Activated CD4-positive, alpha-beta T cell treated with anti-CD3 and anti-CD28 coated beads for 36 hours (primary cell): ENCODE results near the gene CCDC69. TPM values are rescaled to one million over a fixed set of nuclear protein-coding genes. Genes with fewer than 3 reads are reported as not detected.
A peak's percentile ranks its signal among the peaks of the same experiment; 100 is the strongest.
"Not testable (repeated sequence)": the region's sequence is repeated elsewhere in the genome, so short reads cannot be mapped to it uniquely, and the experiment has no call there.

Experiments used
- ATAC-seq: fragments of 200-7000 bp; cut with Tn5 transposase; one replicate; pipeline ENCODE4 v1.10.0; 2021; ENCODE audit warnings: mild to moderate bottlenecking, moderate library complexity
- CTCF ChIA-PET: fragments of 350-600 bp; sonication (Branson Sonifier 250); formaldehyde crosslinking; loops from one replicate; lab custom pipeline; 2021; ENCODE audit warnings: antibody characterized with exemption; lab: Charles Lee
- POLR2A ChIA-PET: fragments of 350-600 bp; sonication (Branson Sonifier 250); formaldehyde crosslinking; loops from one replicate; lab custom pipeline; 2021; ENCODE audit warnings: antibody characterized with exemption, inconsistent platforms; lab: Charles Lee
- DNase-seq: peaks from one replicate; pipeline ENCODE4 v3.0.0-alpha.2; 2020
- H3K27ac Mint-ChIP-seq: one replicate; pipeline ENCODE4 v1.8.0; 2021; ENCODE audit warnings: mixed read lengths
- H3K27me3 Mint-ChIP-seq: one replicate; pipeline ENCODE4 v1.8.0; 2021; ENCODE audit warnings: mixed read lengths
- H3K36me3 Mint-ChIP-seq: one replicate; pipeline ENCODE4 v1.8.0; 2021; ENCODE audit warnings: low read depth, mixed read lengths
- H3K4me1 Mint-ChIP-seq: one replicate; pipeline ENCODE4 v1.8.0; 2021; ENCODE audit warnings: mixed read lengths
- H3K4me3 Mint-ChIP-seq: one replicate; pipeline ENCODE4 v1.8.0; 2021; ENCODE audit warnings: mild to moderate bottlenecking, moderate library complexity, mixed read lengths
- H3K9me3 Mint-ChIP-seq: one replicate; pipeline ENCODE4 v1.8.0; 2021; ENCODE audit warnings: low read depth, mixed read lengths
- intact Hi-C, 2 experiments: fragments of 100-400 bp; cut with DNase I in 1 of 2; cut with micrococcal nuclease in 1 of 2; formaldehyde crosslinking; loops; one replicate each; pipeline versions ENCODE4 v1.14.2 to v1.15.1; 2022 to 2024; cut with DNase I, micrococcal nuclease
- total RNA-seq, 2 experiments: library from RNA; stranded (reverse); gene quantifications; one replicate each; pipeline ENCODE4 v1.2.3, GENCODE V29; 2021

Gene CCDC69
- total RNA-seq, 2 experiments from 2014 or later: 24.8 to 26.9 TPM

DNA sequence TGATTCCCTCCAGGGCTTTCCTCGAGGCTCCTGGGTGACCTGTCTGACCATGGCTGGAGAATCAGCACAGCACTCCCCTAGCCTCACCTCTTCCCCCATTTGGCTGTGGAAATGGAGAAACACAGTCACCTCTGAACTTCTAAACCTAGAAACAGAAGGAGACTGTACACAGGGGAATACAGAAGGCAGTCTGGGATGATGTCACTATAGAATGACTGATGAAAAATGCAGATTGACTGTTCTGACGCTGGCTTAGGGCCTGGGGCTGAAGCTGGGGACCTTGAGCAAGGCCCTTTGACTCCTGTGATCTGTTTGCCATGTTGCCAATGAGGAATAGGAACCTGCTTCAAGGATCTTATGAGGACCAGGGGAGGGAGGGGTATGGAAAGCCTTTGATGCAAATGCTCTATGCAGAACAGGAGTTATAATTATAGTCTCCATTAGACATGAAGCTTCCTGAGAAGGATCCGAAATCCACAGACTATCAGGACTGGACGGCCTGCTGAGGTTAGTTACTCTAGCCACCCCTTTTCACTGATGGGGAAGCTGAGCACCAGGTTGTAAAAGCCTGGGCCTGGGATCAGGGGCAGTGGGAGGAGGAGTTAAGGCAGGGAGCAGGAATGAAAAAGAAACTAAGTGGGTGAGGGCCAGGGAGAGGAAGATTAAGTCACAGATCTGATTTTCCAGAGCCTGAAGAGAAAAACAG, 41.9 kb downstream of the CCDC69 start:
- no peaks in the 10 kb centered on the region for H3K9me3 Mint-ChIP-seq
- ChIA-PET POLR2A (no interaction called here), CTCF (interaction anchor here (0.7 to 1.8 kb wide), 5 partner anchors 15 to 134 kb away, joined by 3 to 12 read pairs (median 4); no protein-coding TSS in a partner anchor)
- peaks cover 9% of the 10 kb centered on the region for H3K36me3 Mint-ChIP-seq
- ATAC-seq: peak; percentile 60
- intact Hi-C loops: no loop called here
- no peak overlapping the region for H3K4me3 Mint-ChIP-seq
- peak overlapping the region; percentile 66 for H3K27ac Mint-ChIP-seq
- DNase-seq: no peak
- peaks cover 4% of the 10 kb centered on the region for H3K4me1 Mint-ChIP-seq
- H3K27me3 Mint-ChIP-seq: no peaks in the 10 kb centered on the region

DNA sequence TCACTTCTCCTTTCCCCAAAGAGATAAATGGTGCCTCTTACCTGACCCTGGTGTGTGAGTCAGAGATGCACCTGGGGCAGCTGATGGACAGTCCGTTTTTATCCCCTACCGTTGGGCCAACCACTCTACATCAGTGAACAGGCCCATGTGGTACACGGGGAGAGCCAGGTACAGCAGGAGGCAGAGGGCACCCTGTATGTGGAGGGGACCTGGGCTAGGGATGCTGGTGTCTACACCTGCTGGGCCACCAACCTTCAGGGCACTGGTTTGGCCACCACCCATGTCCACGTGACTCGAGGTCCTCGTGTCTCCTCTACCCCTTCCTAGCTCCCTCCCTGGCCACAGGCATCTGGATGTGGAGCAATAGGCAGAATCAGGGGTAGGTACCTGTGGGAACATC, 43.6 kb downstream of the CCDC69 start:
- H3K27ac Mint-ChIP-seq: no peak overlapping the region
- POLR2A ChIA-PET: no interaction called here
- ATAC-seq: no peak
- peaks cover 4% of the 10 kb centered on the region for H3K4me1 Mint-ChIP-seq
- H3K27me3 Mint-ChIP-seq: no peaks in the 10 kb centered on the region
- H3K36me3 Mint-ChIP-seq: peaks cover 9% of the 10 kb centered on the region
- DNase-seq: no peak
- CTCF ChIA-PET: interaction anchor here (1.6 kb wide), 1 partner anchor 64 kb away, joined by 4 read pairs; no protein-coding TSS in a partner anchor
- no peaks in the 10 kb centered on the region for H3K9me3 Mint-ChIP-seq
- no peak overlapping the region for H3K4me3 Mint-ChIP-seq
- intact Hi-C loops: no loop called here

DNA sequence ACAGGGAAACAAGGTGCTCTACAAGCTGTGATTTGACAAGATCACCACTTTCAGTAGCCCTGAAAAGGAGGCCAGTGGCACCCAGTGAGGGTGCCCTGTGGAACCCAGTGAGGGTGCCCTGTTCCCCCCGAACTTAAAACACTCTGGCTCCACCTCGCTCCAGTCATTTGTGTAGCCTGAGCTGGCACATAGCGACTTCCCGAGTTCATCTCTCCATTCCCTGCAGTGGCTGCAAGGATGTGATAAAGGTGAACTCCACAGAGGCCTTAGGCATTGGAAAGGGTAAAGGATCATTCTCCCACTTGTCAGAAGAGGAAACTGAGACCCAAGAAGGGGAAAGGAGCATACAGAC, 44.4 kb downstream of the CCDC69 start:
- Mint-ChIP-seq H3K27ac (no peak overlapping the region), H3K27me3 (no peaks in the 10 kb centered on the region)

DNA sequence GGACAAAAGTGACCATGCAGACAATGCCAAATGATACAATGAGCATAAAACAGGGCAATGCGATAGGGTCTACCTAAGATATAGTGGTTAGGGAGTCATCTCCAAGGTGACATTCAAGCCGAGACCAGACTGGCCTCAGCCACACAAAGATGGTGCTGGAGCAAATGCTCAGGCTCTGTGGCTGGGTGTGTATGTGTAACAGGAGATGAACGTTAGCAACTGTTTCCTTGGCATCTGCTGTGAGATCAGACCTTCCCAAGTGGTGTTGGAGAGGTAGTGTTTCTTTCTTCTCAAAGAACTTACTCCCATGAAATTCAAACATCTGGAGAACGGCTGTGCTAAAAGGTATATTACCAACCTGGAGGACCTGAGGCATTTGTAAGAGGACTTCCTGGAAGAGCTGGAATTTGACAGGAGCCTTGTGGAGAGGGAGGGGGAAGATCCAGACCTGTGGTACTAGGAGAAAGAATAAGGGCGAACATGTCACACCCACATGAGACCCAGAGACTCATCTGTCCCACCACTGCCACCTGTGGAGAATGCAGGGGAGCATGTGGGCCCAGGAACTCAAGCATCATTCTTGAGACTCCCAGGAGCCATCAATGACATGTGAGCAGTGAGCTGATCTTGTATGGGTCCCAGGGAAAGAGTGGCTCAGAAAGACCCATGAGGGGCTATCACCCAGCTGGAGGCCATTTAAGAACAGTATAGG, 45.0 kb downstream of the CCDC69 start:
- no peaks in the 10 kb centered on the region for H3K9me3 Mint-ChIP-seq
- no peak overlapping the region for H3K27ac Mint-ChIP-seq
- POLR2A ChIA-PET: no interaction called here
- H3K36me3 Mint-ChIP-seq: peaks cover 9% of the 10 kb centered on the region
- no peak for DNase-seq
- H3K4me3 Mint-ChIP-seq: no peak overlapping the region
- H3K27me3 Mint-ChIP-seq: no peaks in the 10 kb centered on the region
- intact Hi-C loops: no loop called here
- CTCF ChIA-PET: interaction anchor here (0.7 kb wide), 1 partner anchor 12 kb away, joined by 4 read pairs; no protein-coding TSS in a partner anchor
- no peak for ATAC-seq
- peaks cover 4% of the 10 kb centered on the region for H3K4me1 Mint-ChIP-seq

More for the DNA sequence above, 44.4 kb downstream of the CCDC69 start:
- peaks cover 4% of the 10 kb centered on the region for H3K4me1 Mint-ChIP-seq
- ATAC-seq (no peak), DNase-seq (no peak)
- no peak overlapping the region for H3K4me3 Mint-ChIP-seq
- CTCF ChIA-PET: interaction anchor here (0.7 kb wide), 1 partner anchor 12 kb away, joined by 4 read pairs; no protein-coding TSS in a partner anchor
- H3K9me3 Mint-ChIP-seq: no peaks in the 10 kb centered on the region
- intact Hi-C loops: no loop called here
- peaks cover 9% of the 10 kb centered on the region for H3K36me3 Mint-ChIP-seq
- POLR2A ChIA-PET: no interaction called here

DNA sequence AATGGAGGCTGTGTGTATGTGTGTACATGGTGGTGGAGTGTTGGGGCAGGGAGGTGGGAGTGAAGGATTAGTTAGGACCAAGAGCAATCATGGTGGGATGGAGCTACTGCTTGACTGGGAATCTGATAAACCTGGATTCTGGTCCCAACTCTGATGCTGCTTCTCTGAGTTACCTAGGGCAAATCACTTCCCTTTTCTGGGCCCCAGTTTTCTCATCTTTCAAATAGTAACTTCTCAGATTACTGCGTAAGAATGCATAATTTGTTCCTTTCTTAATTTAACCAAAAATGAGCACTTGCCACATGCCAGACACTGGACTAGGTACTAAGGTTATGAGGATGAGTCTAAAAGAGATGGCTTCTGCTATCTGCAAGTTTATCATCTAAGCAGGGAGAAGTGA, 45.5 kb downstream of the CCDC69 start:
- ATAC-seq: no peak
- Mint-ChIP-seq H3K36me3 (peaks cover 9% of the 10 kb centered on the region), H3K4me3 (no peak overlapping the region), H3K9me3 (no peaks in the 10 kb centered on the region), H3K27ac (no peak overlapping the region), H3K4me1 (peaks cover 4% of the 10 kb centered on the region), H3K27me3 (no peaks in the 10 kb centered on the region)
- ChIA-PET CTCF (interaction anchor here (0.6 to 2.2 kb wide), 5 partner anchors 14 to 283 kb away, joined by 3 to 9 read pairs (median 3); partner anchors contain the start of gene ANXA6), POLR2A (no interaction called here)
- no peak for DNase-seq
- intact Hi-C loops: no loop called here

DNA sequence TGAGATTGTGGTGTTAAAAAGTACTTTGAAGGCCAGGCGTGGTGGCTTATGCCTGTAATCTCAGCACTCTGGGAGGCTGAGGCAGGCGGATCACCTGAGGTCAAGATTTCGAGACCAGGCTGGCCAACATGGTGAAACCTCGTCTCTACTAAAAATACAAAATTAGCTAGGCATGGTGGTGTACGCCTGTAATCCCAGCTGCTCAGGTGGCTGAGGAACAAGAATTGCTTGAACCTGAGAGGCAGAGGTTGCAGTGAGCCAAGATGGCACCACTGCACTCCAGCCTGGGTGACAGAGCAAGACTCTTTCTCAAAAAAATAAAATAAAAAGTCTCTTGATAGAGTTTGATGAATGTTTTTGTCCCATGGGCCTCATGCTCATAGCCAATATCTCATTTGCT, 47.6 kb downstream of the CCDC69 start:
- not testable (repeated sequence) for H3K36me3 Mint-ChIP-seq

DNA sequence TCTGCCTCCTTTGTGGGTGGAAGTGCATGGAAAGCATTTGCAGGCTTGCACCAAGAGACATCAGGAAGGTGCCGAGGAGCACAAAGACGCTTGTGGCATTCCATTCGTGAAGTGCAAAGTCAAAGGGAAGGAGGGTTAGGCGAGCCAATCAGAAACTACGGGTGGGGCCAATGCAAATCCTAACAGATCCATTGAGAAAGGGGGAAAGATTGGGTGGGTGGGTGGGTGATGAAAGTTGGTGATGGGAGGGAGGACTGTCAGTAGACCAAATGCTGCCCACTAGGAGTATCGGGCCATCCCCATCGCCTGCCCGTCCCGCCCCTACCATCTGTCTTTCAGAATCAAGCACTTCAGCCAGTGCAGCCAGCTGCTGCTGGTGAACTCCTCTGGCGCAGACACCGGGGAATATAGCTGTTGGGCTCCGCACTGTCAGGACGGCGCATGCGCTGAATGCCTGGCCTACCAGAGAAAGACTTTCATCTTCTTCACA, 49.2 kb downstream of the CCDC69 start:
- Mint-ChIP-seq H3K27ac (no peak overlapping the region), H3K4me1 (peaks cover 6% of the 10 kb centered on the region), H3K27me3 (no peaks in the 10 kb centered on the region), H3K36me3 (peaks cover 3% of the 10 kb centered on the region), H3K4me3 (no peak overlapping the region), H3K9me3 (no peaks in the 10 kb centered on the region)
- DNase-seq (no peak), ATAC-seq (no peak)
- ChIA-PET CTCF (interaction anchor here (1.1 to 1.2 kb wide), 2 partner anchors 8 to 10 kb away, joined by 3 read pairs; no protein-coding TSS in a partner anchor), POLR2A (no interaction called here)
- intact Hi-C loops: no loop called here

More for the DNA sequence above, 47.6 kb downstream of the CCDC69 start:
- ATAC-seq, H3K27me3 Mint-ChIP-seq, H3K4me3 Mint-ChIP-seq, POLR2A ChIA-PET, H3K4me1 Mint-ChIP-seq, H3K27ac Mint-ChIP-seq, DNase-seq, H3K9me3 Mint-ChIP-seq, intact Hi-C loops: not testable (repeated sequence)
- CTCF ChIA-PET: interaction anchor here (0.6 to 2.2 kb wide), 3 partner anchors 11 to 51 kb away, joined by 3 to 7 read pairs (median 4); no protein-coding TSS in a partner anchor

DNA sequence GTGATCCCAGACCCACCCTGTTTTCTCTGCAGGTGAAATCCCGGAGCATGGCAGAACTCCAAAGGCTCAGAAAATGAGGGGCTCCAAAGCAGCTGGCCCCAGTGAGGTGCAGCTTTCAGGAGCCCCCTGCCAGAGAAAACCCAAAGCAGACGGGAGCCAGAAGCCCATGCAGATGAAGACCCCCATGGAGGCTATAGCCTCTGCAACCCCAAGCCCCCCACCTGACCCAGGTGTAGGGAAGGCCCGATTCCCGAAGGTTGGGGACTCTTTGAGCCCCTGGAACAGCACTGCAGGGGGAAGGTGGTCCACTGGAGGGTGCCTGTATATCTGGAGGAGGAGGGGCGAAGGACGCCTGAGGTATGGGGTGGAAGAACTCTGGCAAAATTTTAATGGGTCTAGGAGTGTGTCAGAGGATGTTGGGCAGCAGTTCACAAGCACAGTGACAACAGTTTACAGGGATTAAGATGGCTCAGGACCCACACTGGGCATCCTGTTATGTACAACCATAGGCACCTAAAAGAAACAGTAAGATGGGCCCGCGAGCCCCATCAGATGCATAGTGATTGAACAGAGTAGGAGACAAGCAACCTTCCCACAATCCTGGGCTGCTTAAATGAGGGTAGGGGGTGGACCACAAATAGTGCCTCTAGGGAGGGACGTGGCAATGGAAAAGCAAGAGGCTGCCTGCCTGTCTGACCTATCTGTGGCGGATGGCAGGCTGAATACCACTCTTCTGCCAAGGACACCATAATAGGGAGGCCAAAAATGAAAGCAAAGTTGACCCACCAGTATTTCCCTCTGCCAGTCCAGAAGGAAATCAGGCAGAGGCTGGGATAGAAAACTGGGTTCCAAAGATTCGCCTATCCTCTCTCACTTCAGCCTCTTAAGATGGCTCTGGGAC, 49.9 kb downstream of the CCDC69 start:
- POLR2A ChIA-PET: no interaction called here
- no peak for DNase-seq
- Mint-ChIP-seq H3K27me3 (no peaks in the 10 kb centered on the region), H3K4me1 (peaks cover 6% of the 10 kb centered on the region), H3K36me3 (peaks cover 3% of the 10 kb centered on the region), H3K9me3 (no peaks in the 10 kb centered on the region), H3K27ac (no peak overlapping the region), H3K4me3 (no peak overlapping the region)
- intact Hi-C loops: no loop called here
- ATAC-seq: no peak
- CTCF ChIA-PET: interaction anchor here (14.6 kb wide), 1 partner anchor 47 kb away, joined by 685 read pairs; no protein-coding TSS in a partner anchor

DNA sequence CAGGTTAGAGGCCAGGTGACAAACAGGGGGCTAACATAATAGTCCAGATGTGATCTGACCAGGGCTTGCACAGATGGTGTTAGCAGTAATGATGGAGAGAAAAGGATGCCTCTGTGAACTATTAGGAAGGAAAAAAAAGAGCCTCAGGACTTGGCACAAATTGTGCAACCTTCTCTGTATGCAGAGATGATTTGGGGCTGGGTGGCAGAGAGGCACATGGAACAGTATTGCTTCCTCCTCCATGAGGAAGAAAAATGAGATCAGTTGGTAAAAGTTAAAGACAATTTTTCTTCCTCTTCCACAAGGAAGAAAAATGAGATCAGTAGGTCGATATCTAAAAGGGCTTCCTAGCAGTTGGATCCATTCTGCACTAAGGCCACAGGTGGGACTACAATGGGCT, 52.4 kb downstream of the CCDC69 start:
- Mint-ChIP-seq H3K27me3 (no peaks in the 10 kb centered on the region), H3K36me3 (no peaks in the 10 kb centered on the region), H3K27ac (peak overlapping the region; percentile 4), H3K9me3 (no peaks in the 10 kb centered on the region), H3K4me1 (peaks cover 6% of the 10 kb centered on the region), H3K4me3 (no peak overlapping the region)
- POLR2A ChIA-PET: interaction anchor here (0.9 kb wide), 1 partner anchor 21 kb away, joined by 3 read pairs; no protein-coding TSS in a partner anchor
- CTCF ChIA-PET: interaction anchor here (0.7 to 14.6 kb wide), 6 partner anchors 12 to 352 kb away, joined by 3 to 685 read pairs (median 3); no protein-coding TSS in a partner anchor
- ATAC-seq (no peak), DNase-seq (no peak)
- intact Hi-C loops: no loop called here

DNA sequence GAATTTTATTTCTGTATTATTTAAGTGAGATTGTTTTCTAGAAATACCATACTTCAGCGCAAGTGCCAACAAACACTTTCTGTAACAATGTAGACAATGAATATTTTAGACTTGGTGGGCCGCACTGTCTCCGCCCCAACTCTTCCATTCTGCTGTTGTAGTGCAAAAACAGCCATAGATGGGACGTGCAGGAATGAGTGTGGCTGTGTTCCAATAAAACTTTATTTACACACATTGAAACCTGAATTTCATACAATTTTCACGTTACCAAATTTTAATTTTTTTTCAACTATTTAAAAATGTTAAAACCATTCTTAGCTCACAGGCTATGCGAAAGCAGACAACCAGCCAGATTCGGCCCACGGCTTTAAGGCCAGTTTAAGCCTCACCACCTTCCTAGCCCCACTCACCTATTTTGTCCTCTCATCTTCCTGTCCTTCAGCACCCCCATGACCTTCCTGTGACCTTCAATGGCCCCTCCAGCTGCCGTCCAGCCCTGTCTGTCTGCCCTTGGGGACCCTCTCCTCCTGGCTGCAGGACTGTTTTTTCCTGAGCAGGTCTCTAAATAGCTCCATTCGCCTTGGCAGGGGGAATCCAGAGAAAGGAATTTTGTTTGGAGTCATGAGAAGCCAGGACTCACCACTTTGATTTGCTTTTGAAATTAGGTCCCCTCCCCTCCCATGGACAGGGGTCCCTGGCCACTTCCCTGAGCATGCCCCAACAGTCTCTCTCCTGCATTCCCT, 55.1 kb downstream of the CCDC69 start:
- CTCF ChIA-PET: interaction anchor here (0.7 to 14.6 kb wide), 5 partner anchors 19 to 167 kb away, joined by 3 to 685 read pairs (median 4); no protein-coding TSS in a partner anchor
- Mint-ChIP-seq H3K4me1 (peaks cover 11% of the 10 kb centered on the region), H3K27me3 (no peaks in the 10 kb centered on the region), H3K9me3 (no peaks in the 10 kb centered on the region), H3K27ac (no peak overlapping the region), H3K36me3 (no peaks in the 10 kb centered on the region), H3K4me3 (no peak overlapping the region)
- DNase-seq: no peak
- POLR2A ChIA-PET: interaction anchor here (0.5 to 0.7 kb wide), 2 partner anchors 27 to 729 kb away, joined by 3 to 6 read pairs; no protein-coding TSS in a partner anchor
- intact Hi-C loops: no loop called here
- ATAC-seq: no peak
